Measurements from ENCODE around the gene FGF1.

FGF1 gene

GRCh38 chr5:142696379-142696778, 10.5 kb upstream of the FGF1 start:
- DNase-seq: no peak

- DNase-seq: no peak
These were observed 8.4 kb upstream of the FGF1 start for GRCh38 chr5:142694092-142694856.

GRCh38 chr5:142692321-142692894, 6.5 kb upstream of the FGF1 start:
- no peak for DNase-seq

GRCh38 chr5:142690667-142691066, 4.8 kb upstream of the FGF1 start:
- DNase-seq: no peak

GRCh38 chr5:142689081-142689480, 3.2 kb upstream of the FGF1 start:
- DNase-seq: no peak

GRCh38 chr5:142688281-142688989, 2.5 kb upstream of the FGF1 start:
- no peak for DNase-seq

GRCh38 chr5:142686968-142687367, 1.1 kb upstream of the FGF1 start:
- DNase-seq: no peak

GRCh38 chr5:142686210-142686734, 382 bp upstream of the FGF1 start:
- no peak for DNase-seq

GRCh38 chr5:142684508-142685041, 1.3 kb downstream of the FGF1 start:
- no peak for DNase-seq

- no peak for DNase-seq
These were observed 1.9 kb downstream of the FGF1 start for GRCh38 chr5:142683881-142684505.

- DNase-seq: no peak
These were observed 2.8 kb downstream of the FGF1 start for GRCh38 chr5:142683116-142683515.

- DNase-seq: no peak
These were observed 5.2 kb downstream of the FGF1 start for GRCh38 chr5:142680605-142681259.

GRCh38 chr5:142679744-142680143, 6.1 kb downstream of the FGF1 start:
- DNase-seq: no peak

GRCh38 chr5:142678529-142678928, 7.4 kb downstream of the FGF1 start:
- no peak for DNase-seq

- no peak for DNase-seq
These were observed 8.7 kb downstream of the FGF1 start for GRCh38 chr5:142677198-142677597.

- no peak for DNase-seq
These were observed 9.6 kb downstream of the FGF1 start for GRCh38 chr5:142676318-142676717.

- DNase-seq: no peak
These were observed 11.1 kb downstream of the FGF1 start for GRCh38 chr5:142674531-142675469.

- no peak for DNase-seq
These were observed 14.1 kb downstream of the FGF1 start for GRCh38 chr5:142671801-142672200.

- DNase-seq: no peak
These were observed 14.6 kb downstream of the FGF1 start for GRCh38 chr5:142671266-142671665.

GRCh38 chr5:142670804-142671203, 15.1 kb downstream of the FGF1 start:
- no peak for DNase-seq

- DNase-seq: no peak
These were observed 16.4 kb downstream of the FGF1 start for GRCh38 chr5:142669477-142669876.
